Measurements from ENCODE around the gene ATXN1.
"Not testable (repeated sequence)": the region's sequence is repeated elsewhere in the genome, so short reads cannot be mapped to it uniquely, and the experiment has no call there.

ATXN1 gene

GRCh38 chr6:16468991-16469615, 292.2 kb downstream of the ATXN1 start:
- no peak for DNase-seq

- DNase-seq, result no peak
Observed at GRCh38 chr6:16466800-16467553, 294.3 kb downstream of the ATXN1 start.

GRCh38 chr6:16464045-16464444, 297.2 kb downstream of the ATXN1 start:
- DNase-seq, result no peak

DNA sequence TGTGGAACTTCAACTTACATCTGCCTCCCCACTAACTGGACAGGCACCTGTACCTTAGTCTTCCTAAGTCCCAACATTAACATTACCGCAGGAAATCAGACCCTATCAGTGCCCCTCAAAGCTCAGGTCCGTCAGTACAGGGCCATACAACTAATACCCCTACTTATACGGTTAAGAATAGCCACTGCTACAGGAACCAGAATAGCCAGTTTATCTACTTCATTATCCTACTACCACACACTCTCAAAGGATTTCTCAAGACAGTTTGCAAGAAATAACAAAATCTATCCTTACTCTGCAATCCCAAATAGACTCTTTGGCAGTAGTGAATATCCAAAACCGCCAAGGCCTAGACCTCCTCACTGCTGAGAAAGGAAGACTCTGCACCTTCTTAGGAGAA, 298.0 kb downstream of the ATXN1 start:
- DNase-seq, result not testable (repeated sequence)

DNA sequence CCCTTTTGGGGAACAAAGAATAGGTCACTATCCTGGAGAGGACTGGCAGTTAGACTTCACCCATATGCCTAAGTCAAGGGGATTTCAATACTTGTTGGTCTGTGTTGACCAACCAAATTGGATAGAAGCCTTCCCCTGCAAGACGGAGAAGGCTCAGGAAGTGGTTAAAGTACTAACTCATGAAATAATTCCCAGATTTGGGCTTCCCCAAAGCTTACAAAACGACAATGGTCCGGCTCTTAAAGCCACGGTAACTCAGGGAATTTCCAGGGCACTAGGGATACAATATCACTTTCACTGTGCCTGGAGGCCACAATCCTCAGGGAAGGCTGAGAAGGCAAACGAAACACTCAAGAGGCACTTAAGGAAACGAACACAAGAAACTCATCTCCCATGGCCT, 299.8 kb downstream of the ATXN1 start:
- no peak for DNase-seq

GRCh38 chr6:16459472-16459871, 301.8 kb downstream of the ATXN1 start:
- DNase-seq, result not testable (repeated sequence)

GRCh38 chr6:16452348-16452747, 308.9 kb downstream of the ATXN1 start:
- no peak for DNase-seq

- DNase-seq, result no peak
Observed at GRCh38 chr6:16450821-16451220, 310.4 kb downstream of the ATXN1 start.

GRCh38 chr6:16450285-16450684, 311.0 kb downstream of the ATXN1 start:
- no peak for DNase-seq

- DNase-seq, result no peak
Observed at GRCh38 chr6:16446273-16446672, 315.0 kb downstream of the ATXN1 start.

GRCh38 chr6:16442031-16442430, 319.2 kb downstream of the ATXN1 start:
- no peak for DNase-seq

DNA sequence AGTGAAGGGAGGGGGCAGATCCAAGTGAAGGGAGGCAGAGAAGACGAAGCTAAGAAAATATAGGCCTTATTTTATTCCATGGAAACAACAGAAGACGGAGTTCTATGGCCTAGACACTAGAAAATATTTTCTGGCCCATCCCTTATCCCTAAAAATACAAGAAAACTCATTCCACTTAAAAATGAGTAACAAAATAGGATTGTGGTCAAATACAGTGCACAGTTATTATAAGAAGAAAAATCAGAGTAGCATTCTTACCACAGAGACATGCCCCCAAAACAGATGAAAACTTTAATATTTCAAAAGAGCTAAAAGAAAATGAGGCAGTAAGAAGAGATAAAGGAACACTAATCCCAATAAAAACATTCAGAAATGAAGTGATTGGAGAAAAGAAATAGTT, 320.0 kb downstream of the ATXN1 start:
- no peak for DNase-seq

- no peak for DNase-seq
Observed at GRCh38 chr6:16440636-16441212, 320.5 kb downstream of the ATXN1 start.

GRCh38 chr6:16438718-16439591, 322.3 kb downstream of the ATXN1 start:
- DNase-seq, result peak; percentile 33

- peak; percentile 50 for DNase-seq
Observed at GRCh38 chr6:16437984-16438383, 323.3 kb downstream of the ATXN1 start.

GRCh38 chr6:16437095-16437494, 324.2 kb downstream of the ATXN1 start:
- peak; percentile 37 for DNase-seq

DNA sequence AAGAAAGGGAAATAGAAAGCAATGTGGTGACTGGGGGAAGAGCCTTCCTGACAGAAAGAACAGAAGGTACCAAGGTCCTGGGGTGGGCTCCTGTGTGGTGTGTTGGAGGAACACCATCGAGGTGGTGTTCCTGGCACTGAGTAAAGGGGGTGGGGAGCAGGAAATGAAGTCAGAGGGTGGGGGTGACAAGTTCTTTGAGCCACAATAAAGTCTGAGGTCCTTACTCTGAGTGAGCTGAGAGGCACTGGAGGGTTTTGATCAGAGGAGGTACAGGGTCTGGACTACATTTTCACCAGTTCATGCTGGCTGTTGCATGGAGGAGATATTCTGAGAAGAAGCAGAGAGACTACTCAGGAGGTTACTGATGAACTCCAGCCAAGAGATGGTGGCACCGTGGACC, 324.7 kb downstream of the ATXN1 start:
- DNase-seq, result peak; percentile 59

- DNase-seq, result no peak
Observed at GRCh38 chr6:16434885-16435284, 326.4 kb downstream of the ATXN1 start.

DNA sequence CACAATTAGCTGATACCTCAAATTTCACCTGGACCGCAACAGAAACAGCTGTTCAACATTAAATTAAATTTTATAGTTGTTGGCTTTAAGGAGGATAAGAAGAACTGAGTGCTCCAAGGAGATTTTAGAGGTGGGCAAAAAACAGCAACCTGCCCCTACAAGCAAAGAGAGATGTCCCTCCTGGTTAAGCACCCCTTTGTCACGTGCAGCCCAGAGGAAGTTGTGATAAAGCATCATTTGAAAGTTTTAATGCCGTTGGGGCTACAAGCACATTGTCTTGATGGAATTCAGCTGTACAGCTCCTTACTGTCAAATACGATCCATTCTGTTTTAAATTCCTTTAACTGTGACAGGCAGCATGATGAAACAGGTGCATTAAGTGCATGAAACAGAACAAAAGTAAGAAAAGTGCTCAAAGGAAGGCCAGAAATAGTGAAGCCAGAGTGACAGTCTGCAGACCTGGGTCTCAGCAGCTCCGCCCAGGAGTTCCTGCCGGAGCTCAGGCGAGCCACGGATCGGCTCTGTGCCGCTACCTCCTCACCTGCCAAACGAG, 327.8 kb downstream of the ATXN1 start:
- DNase-seq, result no peak

GRCh38 chr6:16432075-16433032, 328.9 kb downstream of the ATXN1 start:
- DNase-seq, result no peak

- no peak for DNase-seq
Observed at GRCh38 chr6:16431106-16431505, 330.2 kb downstream of the ATXN1 start.

All from NK-92 treated with Interleukin-12 subunit alpha and Interleukin-12 subunit beta, amount 100 ng/mL, for 24 hours (cell line).